ENCODE data around the gene ROBO3. TPM values are rescaled to one million over a fixed set of nuclear protein-coding genes. Genes with fewer than 3 reads are reported as not detected.

Gene ROBO3
- total RNA-seq, 1 experiment from 2014 or later = 21.3 TPM

DNA sequence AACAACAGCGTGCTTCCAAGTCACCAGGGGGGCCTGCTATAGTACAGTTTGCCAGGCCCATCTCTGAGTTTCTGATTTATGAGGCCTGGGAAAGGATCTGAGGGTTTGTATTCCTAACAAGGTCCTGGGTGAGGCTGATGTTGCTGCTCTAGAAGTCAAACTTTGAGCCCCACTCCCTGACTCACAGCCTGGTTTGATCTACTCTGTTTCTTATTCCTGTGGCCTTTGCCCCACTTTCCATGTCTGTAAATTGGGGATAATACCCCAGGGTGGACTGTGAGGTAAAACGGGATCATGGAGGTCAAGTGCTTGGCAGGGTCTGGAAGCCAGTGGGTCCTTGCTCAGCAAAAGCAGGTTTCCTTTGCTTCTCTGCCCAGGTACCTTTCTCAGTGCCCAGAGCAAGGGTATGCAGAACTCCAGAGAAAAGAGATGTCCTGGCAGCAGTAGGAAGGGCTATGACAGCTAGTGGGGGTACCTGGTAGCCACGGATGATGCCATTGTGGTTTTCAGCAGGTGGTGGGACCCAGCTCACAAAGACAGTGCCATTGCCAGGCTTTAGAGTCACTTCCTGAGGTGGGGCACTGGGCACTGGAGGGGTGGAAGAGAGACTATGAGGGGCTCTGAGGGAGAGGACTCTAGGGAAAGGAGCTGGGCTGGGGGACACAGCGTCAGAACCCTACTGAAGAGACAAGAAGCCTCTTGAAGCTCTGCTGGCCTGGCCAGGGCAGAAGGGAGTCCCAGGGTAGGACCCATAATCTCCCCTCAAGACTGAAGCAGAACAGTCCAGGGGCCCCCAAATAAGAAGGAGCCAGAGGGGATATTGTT lies 29.6 kb downstream of the ROBO3 start (continued):
- TF ChIP-seq, protein P1, sequence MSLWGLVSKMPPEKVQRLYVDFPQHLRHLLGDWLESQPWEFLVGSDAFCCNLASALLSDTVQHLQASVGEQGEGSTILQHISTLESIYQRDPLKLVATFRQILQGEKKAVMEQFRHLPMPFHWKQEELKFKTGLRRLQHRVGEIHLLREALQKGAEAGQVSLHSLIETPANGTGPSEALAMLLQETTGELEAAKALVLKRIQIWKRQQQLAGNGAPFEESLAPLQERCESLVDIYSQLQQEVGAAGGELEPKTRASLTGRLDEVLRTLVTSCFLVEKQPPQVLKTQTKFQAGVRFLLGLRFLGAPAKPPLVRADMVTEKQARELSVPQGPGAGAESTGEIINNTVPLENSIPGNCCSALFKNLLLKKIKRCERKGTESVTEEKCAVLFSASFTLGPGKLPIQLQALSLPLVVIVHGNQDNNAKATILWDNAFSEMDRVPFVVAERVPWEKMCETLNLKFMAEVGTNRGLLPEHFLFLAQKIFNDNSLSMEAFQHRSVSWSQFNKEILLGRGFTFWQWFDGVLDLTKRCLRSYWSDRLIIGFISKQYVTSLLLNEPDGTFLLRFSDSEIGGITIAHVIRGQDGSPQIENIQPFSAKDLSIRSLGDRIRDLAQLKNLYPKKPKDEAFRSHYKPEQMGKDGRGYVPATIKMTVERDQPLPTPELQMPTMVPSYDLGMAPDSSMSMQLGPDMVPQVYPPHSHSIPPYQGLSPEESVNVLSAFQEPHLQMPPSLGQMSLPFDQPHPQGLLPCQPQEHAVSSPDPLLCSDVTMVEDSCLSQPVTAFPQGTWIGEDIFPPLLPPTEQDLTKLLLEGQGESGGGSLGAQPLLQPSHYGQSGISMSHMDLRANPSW (CRISPR knock-in tag; conservative IDR thresholded peaks at IDR 0.05; ENCODE audit: low read depth) = no peak
- TF ChIP-seq GRHL2 (CRISPR knock-in tag; IDR thresholded peaks at IDR 0.05; ENCODE audit: insufficient replicate concordance, severe bottlenecking) = no peak
- TF ChIP-seq CREM (CRISPR knock-in tag; IDR thresholded peaks at IDR 0.05) = no peak
- no peak for TF ChIP-seq ZBTB21 (CRISPR knock-in tag; IDR thresholded peaks at IDR 0.05; ENCODE audit: borderline replicate concordance)
- TF ChIP-seq, protein P2, sequence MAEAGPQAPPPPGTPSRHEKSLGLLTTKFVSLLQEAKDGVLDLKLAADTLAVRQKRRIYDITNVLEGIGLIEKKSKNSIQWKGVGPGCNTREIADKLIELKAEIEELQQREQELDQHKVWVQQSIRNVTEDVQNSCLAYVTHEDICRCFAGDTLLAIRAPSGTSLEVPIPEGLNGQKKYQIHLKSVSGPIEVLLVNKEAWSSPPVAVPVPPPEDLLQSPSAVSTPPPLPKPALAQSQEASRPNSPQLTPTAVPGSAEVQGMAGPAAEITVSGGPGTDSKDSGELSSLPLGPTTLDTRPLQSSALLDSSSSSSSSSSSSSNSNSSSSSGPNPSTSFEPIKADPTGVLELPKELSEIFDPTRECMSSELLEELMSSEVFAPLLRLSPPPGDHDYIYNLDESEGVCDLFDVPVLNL (CRISPR knock-in tag; IDR thresholded peaks at IDR 0.05; ENCODE audit: borderline replicate concordance, low read depth) = no peak
- no peak for TF ChIP-seq ETV6 (CRISPR knock-in tag; IDR thresholded peaks at IDR 0.05)

DNA sequence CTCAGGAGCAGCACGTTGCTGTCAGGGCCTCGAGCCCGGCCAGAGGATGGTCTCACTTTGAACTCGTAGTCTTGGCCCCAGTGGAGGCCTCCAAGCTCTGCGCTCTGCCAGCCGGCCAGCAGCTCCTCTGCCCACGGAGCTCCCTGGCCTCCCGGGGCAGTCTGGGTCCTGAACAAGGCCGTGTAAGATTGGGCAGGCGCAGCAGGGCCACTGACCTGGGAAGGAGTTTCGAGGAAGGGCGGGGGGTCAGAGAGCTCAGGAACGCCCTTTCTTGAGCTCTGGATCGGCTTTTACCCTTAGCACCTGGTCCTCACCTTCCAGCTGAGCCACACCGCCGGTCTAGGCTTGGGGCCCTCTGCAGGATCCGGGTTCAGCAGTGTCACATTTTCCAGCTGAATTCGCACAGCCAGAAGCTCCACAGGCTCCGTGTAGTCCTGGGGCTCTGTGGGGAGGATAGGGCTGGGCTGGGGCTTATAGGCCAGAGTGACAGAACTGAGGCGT lies 30.3 kb downstream of the ROBO3 start:
- no peaks in the 10 kb centered on the region for H3K9me3 Mint-ChIP-seq
- no peaks in the 10 kb centered on the region for H3K36me3 Mint-ChIP-seq
- POLR2A ChIA-PET = no interaction called here
- peaks cover 11% of the 10 kb centered on the region for H3K27me3 Mint-ChIP-seq (ENCODE audit: low read depth)
- DNase-seq (ENCODE audit: low spot score) (no peak), ATAC-seq (no peak)
- peaks cover 22% of the 10 kb centered on the region for H3K4me1 Mint-ChIP-seq
- TF ChIP-seq, protein P3, sequence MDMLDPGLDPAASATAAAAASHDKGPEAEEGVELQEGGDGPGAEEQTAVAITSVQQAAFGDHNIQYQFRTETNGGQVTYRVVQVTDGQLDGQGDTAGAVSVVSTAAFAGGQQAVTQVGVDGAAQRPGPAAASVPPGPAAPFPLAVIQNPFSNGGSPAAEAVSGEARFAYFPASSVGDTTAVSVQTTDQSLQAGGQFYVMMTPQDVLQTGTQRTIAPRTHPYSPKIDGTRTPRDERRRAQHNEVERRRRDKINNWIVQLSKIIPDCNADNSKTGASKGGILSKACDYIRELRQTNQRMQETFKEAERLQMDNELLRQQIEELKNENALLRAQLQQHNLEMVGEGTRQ (CRISPR knock-in tag; IDR thresholded peaks at IDR 0.05) = no peak
- TF ChIP-seq RORB (CRISPR knock-in tag; IDR thresholded peaks at IDR 0.05) (no peak), ZNF219 (CRISPR knock-in tag; IDR thresholded peaks at IDR 0.05; ENCODE audit: borderline replicate concordance) (no peak), GABPB1 (CRISPR knock-in tag; IDR thresholded peaks at IDR 0.05) (no peak), FOXJ3 (CRISPR knock-in tag; IDR thresholded peaks at IDR 0.05; ENCODE audit: borderline replicate concordance) (no peak)
- TF ChIP-seq, protein P4, sequence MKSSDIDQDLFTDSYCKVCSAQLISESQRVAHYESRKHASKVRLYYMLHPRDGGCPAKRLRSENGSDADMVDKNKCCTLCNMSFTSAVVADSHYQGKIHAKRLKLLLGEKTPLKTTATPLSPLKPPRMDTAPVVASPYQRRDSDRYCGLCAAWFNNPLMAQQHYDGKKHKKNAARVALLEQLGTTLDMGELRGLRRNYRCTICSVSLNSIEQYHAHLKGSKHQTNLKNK (CRISPR knock-in tag; IDR thresholded peaks at IDR 0.05) = no peak
- TF ChIP-seq, protein P5, sequence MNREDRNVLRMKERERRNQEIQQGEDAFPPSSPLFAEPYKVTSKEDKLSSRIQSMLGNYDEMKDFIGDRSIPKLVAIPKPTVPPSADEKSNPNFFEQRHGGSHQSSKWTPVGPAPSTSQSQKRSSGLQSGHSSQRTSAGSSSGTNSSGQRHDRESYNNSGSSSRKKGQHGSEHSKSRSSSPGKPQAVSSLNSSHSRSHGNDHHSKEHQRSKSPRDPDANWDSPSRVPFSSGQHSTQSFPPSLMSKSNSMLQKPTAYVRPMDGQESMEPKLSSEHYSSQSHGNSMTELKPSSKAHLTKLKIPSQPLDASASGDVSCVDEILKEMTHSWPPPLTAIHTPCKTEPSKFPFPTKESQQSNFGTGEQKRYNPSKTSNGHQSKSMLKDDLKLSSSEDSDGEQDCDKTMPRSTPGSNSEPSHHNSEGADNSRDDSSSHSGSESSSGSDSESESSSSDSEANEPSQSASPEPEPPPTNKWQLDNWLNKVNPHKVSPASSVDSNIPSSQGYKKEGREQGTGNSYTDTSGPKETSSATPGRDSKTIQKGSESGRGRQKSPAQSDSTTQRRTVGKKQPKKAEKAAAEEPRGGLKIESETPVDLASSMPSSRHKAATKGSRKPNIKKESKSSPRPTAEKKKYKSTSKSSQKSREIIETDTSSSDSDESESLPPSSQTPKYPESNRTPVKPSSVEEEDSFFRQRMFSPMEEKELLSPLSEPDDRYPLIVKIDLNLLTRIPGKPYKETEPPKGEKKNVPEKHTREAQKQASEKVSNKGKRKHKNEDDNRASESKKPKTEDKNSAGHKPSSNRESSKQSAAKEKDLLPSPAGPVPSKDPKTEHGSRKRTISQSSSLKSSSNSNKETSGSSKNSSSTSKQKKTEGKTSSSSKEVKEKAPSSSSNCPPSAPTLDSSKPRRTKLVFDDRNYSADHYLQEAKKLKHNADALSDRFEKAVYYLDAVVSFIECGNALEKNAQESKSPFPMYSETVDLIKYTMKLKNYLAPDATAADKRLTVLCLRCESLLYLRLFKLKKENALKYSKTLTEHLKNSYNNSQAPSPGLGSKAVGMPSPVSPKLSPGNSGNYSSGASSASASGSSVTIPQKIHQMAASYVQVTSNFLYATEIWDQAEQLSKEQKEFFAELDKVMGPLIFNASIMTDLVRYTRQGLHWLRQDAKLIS (CRISPR knock-in tag; IDR thresholded peaks at IDR 0.05; ENCODE audit: borderline replicate concordance) = no peak
- H3K27ac Mint-ChIP-seq = no peak overlapping the region
- CTCF ChIA-PET = interaction anchor here (0.6 kb wide), 1 partner anchor 19 kb away, joined by 4 read pairs; no protein-coding TSS in a partner anchor
- no peak overlapping the region for H3K4me3 Mint-ChIP-seq

Measured in WTC11 (cell line).